ENCODE data around the gene MYO1B.

DNA sequence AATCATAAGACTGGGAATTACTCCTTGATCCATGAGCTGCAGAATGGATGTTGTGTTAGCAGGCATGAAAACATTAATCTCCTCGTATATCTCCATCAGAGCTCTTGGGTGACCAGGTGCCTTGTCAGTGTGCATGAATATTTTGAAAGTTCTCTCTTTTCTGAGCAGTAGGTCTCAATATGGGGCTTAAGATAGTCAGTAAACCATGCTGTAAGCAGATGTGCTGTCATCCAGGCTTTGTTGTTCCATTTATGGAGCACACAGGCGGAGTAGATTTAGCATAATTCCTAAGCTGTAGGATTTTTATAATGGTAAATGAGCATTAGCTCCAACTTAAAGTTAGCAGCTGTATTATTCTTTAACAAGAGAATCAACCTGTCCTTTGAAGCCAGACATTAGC lies 160.3 kb downstream of the MYO1B start:
- TF ChIP-seq POLR2A (IDR thresholded peaks at IDR 0.05; ENCODE audit: low read depth, low read length) (no peak), POLR2AphosphoS5 (IDR thresholded peaks at IDR 0.05; ENCODE audit: low read depth, low read length) (no peak), TAF1 (IDR thresholded peaks at IDR 0.05; ENCODE audit: borderline replicate concordance, low read depth, low read length) (no peak)

All from GM12892 (cell line).